UCSD-AML1 (cell line): ENCODE results near the gene NRF1.
A peak's percentile ranks its signal among the peaks of the same experiment; 100 is the strongest.
"Not testable (repeated sequence)": the region's sequence is repeated elsewhere in the genome, so short reads cannot be mapped to it uniquely, and the experiment has no call there.

Source experiments
- DNase-seq: peaks from one replicate; lab custom pipeline; 2025; ENCODE audit not compliant: unreplicated experiment; lab: John Stamatoyannopoulos, UW

Gene NRF1

DNA sequence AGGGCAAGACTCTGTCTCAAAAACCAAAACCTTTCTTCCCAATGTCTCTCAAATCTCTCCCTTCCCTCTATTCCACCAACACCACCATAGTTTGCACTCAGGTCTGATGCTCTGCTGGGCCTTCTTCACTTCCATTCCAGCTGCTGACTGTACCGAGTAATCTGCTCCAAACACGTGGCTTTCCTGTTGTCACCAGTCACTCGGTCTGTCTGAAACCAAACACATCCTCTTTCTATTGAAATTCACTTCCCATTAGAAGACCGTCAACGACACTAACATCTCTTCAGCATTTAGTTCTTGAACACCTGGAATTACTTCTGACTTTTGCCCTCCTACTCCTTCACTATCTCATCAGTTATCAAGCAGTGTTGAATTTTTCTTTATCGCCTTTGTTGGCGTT is 4.7 kb upstream of the NRF1 start:
- DNase-seq: no peak

DNA sequence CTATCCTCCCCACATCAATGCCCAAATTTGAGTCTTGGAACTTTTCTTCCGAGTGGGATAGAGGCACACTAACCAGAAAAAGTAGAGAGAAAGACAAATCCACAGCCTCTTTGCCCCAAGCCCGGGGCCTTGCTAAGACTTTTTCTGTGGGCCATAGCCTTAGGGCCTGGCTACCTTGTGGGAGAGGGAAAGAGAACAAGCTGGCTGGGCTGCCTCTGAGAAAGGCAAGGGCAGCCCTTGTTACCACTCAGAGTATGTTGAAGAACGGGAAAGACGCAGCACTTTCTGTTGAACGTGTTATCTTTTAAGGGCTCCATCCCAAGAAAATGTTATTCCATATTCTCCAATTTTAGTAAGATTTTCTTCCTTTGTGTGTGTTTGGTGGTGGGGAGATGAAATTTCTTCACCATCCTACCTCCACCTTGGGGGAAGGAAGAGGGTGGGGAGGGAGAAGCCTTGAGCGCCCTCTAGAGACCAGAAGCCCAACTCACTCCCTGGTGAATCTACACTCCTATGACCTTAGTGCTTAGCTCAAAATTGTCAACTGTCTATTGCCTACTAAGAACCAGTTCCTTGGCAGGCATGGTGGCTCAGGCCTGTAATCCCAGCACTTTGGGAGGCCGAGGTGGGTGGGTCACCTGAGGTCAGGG is 3.9 kb upstream of the NRF1 start:
- DNase-seq: peak; percentile 27

DNA sequence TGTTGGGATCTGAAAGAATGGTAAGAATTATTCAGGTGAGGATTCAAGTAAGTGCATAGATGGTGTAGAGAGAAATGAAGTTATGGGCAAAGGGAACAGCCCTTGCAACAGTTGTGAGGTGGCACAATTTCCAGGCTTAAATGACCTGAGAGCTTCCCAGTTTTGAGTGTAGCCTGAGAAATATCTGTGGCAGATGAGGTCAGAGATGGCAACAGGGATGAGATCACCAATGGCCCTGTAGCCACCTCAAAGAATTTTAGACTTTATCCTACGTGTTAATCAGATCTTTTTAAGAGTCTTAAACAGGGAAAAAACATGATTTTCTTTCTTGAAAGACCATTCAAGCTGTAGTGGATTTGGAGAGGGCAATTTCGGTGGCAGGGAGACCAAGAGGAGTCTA is 1.9 kb upstream of the NRF1 start:
- DNase-seq: no peak

DNA sequence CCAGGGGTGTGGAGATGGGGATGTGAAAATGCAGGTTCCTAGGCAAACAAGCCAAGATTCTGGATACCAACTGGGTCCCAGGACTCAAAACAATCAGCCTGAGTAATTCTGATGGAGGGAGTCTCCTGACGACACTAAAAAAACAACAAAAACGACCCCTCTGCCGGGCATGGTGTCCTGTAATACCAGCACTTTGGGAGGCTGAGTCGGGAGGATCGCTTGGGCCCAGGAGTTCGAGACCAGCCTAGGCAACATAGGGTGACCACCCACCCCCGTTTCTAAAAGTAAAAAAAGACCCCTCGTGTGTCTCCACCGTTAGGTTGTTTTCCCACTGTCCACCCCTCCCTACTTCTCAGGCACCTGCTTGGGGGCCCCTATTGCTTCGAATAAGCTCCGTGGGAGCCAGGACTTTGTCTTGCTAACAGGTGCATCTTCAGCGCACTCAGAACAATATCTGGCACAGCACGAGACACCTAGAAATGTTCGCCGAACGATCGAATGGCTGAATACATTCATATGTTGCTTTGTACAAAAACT is 743 bp upstream of the NRF1 start:
- DNase-seq: no peak

DNA sequence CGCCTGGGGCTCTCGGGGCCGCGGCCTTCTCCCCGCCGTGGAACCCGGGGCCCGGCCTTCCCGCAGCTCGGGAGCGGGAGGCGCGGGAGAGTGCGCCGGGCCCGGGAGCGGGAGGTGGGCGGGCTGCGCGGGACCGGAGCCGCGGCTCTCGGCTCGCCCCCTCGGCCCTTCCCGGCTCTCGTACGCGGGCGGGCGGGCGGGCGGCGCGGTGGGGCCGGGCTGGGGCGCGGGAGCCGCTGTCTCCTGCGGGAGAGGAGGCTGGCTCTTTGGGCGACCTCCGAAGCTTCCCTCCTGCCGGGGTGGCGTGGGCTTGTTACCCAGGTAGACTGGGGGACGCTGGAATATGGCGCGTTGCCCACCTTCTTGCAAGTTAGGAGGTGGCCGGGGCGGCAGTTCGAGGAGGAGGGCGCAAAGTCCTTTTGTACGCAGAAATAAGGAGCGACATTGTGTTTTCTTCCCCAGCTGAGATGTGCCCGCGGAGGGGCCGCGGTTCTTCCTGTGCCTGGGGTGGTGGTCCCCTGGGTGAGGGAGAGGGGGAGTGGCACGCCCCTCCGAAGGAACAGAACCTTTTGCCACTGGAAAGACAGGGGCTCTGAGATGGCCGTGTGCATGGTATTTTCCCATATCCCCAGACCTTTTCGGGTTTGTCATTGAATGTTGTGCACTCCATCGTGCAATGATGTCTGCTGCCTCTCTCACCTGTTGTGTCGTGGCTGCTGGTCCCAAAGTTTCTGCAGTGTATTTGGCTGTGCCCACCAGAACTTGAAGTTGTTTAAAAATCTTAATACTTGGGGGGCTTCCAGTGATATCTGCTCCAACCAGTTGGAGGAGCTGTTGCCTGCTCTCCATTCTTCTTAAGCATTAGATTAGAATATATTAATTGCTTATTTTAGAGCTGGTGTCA is 844 bp downstream of the NRF1 start:
- DNase-seq: peak; percentile 25

DNA sequence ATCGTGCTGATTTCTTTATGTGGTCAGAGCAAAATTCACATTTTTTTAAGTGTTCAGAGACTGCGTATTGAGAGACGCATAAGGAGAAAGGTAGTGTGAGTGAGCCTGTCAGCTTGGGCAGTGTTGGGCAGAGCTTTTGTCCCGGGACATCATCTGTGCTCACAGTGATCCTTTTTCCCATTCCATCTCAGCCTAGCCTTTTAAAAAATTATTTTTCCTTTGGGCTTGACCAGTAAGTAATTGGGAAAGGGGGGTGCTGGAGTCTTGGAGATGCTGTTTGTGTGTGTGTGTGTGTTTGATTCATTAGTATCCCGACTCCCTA is 1.5 kb downstream of the NRF1 start:
- DNase-seq: no peak

DNA sequence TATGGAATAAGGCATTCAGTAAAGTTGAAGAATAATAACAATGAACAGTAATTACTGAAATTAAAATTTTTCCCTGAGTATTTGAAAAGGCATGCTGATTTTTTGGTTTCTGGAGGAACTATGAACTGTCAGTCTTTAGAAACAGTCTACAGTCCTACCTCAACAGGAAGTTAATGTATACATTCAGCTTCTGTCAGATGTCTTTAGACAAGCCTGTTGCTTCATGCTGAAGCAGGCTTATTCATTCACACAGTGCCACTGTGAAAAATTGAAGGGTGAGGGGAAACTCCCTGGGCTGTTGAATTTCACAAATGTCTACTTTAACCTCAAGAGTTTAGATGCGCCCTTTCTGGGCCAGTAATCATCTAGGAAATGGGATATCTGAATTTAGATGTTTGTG is 3.5 kb downstream of the NRF1 start:
- no peak for DNase-seq

DNA sequence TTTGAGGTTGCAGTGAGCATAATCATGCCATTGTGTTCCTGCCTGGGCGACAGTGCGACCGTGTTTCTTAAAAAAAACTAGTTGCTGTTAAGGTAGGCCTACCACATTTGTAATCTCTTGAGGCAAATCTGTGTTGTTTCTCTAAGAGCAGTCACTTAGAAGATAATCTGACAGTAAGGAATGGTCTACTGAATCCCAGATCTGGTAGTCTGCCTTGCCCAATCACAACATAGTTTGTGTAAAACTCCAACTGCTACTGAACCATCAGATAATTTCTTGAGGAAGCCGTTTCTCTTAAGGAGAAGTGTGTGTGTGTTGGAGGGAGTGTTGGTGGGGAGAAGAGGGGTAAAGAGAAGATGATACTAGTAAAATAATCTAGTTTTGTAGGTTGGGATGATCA is 5.0 kb downstream of the NRF1 start:
- DNase-seq: no peak

DNA sequence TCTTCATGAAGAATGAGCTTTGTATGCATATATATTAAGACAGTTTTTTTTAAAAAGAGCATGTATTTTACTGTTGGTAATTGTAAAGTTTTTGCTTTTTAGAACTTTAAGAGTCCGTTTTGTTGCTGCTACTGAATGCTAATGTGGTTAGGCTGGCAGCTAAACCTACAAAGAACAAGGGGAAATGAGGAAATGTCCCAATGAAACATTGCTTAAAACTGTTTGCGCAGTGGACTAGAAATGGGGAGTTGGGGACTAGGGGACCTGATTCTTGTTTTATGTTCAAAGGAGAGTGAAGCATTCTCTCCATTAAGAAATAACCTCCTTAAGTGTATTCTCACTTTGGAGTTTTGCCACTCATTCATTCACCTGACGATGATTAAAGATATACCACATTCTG is 5.7 kb downstream of the NRF1 start:
- DNase-seq: no peak

DNA sequence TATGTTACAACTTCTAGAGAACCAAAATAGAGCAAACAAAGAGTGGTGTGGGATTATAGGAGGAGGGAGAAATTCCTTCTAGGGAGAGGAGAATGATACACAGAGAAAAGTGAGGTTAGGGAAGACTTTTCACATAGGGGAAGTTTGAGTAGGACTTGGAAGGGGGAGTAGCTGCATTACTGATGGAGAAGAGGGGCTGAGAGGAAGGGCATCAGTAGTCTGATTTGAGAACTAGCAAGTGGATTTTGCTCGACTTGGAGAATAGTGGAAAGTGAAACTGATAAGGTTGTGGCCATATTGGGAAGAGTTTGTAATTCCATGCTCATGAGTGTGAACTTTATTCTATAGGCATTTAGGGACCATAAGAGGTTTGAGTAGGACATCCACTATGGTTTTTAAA is 6.1 kb downstream of the NRF1 start:
- no peak for DNase-seq

DNA sequence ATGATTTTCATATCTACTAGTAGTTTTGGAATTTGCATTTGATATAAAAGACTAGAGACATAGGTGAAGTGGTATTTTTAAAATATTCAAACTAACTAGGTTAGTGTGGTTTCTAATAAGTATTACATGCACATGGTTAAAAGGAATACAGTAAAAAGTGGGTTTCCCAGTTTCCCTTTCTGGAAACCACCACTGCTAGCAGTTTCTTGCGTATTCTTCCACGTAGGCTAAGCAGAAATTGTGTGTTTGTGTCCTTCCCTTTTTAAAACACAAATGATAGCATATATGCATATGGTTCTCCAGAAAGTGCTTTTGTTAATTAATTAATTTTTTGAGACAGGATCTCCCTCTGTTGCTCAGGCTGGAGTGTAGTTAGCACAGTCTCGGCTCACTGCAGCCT is 15.4 kb downstream of the NRF1 start:
- DNase-seq: no peak

DNA sequence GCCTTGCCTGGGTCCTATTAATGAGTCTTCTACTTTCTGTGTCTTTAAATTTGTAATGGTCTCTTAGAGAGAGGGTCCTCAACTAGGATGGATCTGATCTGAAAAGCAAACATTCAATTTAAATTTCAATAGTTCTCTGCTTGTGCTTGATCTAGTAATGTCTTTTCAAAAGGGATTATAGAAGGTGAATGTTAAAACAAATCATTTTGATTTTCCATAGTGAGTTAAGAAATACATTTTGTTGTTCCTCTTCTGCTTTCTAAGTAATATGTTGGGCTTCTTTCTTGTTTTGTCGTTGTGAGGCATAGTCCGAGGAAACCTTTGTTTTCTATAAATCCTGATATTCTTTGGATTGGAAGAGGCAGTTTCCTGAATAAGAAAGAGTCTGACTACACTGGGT is 18.8 kb downstream of the NRF1 start:
- no peak for DNase-seq

DNA sequence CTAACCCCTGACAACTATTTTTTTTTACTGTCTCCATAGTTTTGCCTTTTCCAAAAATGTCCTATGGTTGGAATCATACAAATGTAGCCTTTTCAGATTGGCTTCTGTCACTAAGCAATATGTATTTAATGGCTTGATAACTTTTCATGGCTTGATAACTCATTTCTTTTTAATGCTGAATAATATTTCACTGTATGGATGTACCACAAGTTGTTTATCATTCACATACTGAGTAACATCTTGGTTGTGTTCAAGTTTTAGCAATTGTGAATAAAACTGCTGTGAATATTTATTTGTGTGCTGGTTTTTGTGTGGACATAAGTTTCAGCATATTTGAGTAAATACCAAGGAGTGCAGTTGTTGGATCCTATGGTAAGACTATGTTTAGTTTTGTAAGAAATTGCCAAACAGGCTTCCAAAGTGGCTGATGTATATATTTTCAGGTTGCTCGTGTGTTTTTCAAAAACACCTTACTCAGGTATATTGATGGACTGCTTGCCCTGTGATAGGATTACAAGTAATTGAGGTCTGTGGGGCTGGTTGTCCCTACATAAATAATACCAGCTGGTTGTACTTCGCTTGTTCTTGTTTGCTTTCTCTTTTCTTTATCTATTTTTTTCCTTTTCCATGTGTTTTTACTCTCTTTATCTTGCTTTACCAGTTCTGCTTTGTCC is 23.0 kb downstream of the NRF1 start:
- DNase-seq: no peak

DNA sequence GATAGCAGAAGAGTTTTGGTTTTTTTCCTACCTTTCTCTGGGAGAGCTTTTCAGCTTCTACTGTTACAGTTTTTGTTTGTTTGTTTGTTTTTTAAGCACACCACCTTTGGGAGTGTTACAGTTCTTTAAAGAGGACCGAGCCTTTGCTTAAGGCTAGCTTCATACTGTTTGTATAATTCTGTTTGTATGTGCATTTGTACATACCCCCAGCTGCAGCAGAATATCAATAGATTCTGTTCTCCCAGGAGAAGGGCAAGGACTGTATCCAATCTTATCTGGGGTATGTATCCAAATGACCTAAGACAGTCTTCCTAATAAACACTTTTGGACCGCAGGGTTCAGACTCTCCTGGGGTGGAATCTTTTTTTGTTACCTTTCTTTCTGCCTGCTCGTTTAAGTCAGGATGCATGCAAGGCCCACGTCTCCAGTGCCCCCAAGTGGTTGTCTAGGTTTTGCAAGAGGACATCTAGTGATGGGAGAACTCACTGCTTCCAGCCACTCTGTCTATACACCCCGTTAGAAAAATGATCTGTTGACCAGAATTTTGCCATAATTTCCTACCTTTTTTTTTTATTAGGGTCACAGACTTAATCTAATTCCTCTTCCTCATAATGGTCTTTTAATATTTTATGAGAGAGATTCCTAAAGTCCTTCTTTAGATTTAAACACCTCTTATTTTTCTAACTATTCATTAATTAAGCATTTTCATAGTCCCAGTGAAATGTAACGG is 23.9 kb downstream of the NRF1 start:
- DNase-seq: peak; percentile 17

DNA sequence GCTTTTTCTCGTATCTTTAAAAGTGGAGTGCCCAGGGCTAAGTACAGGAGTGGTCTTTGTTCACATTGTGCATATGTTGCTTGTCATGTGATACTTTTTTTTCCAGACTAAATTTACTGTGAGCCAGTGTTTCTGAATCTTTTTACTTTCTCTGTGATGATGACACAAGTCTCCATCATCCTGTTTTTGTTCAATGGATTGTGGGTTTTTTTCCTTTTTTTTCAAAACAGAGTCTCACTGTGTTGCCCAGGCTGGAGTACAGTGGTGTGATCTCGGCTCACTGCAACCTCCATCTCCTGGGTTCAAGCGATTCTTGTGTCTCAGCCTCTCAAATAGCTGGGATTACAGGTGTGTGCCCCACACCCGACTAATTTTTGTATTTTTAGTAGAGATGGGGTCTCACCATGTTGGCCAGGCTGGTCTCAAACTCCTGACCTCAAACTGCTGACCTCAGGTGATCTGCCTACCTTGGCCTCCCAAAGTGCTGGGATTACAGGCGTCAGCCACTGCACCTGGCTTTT is 24.6 kb downstream of the NRF1 start:
- not testable (repeated sequence) for DNase-seq

DNA sequence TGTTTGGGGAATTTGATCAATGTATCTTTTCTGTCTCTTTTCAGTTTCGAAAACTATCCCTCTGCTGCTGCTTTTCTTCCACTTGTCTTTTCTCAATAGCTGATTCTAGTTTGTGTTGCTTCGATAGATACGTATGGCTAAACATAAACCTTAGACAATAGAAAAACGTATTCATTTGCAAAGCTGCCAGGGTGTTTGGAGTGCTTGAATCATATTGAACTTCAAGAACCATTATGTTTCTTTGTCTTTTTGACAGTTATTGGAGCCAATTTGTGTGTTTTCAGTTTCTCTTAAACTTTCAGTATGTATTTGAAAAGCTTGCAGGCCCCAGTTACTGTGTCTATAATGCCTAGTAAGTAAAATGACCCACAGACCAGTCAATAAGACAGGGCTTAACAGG is 25.1 kb downstream of the NRF1 start:
- DNase-seq: no peak

DNA sequence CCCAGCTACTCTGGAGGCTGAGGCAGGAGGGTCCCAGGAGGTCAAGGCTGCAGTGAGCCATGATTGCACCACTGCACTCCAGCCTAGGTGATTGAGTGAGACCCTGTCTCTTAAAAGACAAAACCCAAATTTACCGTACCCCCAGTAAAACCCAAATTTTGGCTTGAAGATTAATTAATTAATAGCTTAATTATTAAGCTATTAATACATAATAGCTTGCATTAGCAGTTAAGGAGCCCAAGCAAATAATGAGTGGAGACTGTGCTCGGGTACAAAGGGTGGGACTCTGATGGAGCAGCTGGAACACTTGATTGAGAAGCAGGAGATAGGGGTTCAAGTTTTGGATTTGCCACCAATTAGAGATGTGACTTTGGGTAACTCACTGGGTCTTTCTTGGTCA is 28.9 kb downstream of the NRF1 start:
- no peak for DNase-seq

DNA sequence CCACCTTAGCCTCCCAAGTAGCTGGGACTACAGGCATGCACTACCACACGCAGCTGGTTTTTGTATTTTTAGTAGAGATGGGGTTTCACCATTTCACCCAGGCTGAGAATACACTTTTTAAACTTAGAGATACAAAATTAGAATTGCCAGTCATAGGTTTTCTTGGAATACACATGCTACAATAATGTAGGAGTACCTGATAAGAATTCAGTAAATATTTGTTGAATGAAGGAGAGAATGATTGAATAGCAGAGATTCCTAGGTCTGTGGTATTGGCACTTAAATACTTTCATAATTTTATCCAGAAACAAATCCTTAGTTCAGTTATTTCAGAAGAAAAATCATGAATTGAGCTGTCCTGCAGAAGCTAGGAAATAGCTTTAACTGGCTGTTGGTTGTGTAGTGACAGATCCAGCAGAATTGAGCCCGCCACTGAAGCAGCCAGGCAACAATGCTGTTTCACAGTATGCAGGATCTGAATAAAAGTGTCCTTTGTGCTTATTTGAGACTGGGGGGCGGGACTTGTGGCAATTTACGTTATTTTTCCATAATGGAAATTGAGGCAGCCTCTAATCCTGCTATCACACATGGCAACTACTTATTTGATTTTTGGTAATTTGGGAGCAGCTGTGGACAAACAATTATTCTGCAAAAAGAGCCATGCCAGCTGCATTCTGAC is 31.5 kb downstream of the NRF1 start:
- DNase-seq: no peak

DNA sequence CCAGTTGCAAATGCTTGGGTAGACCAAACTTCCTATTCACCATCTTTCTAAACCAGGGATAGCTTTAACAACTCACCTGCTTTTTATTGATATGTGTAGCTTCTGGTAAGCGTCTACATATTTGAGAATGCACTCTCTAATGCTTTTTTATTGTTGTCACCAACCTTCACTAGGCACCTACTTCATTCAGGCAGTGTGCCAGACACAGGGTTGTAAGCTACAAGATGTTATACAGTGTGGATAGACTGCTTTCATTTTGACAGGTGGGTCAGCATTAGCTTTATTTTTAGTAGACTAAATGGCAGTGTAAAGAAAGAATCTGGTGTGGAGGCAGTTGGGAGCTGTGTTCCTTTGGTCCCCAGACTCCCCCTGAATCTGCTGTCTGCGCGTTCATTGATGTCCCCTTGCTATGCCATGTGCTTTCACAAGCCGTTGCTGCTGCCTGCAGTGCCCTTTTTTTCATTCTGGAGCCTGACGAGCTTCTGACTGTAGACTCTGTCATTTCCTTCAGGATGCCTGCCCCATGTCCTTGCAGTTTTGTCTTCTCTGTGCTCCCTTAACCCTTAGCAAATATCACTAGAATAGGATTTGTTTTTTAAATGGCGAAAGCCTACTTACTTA is 32.1 kb downstream of the NRF1 start:
- peak; percentile 7 for DNase-seq

DNA sequence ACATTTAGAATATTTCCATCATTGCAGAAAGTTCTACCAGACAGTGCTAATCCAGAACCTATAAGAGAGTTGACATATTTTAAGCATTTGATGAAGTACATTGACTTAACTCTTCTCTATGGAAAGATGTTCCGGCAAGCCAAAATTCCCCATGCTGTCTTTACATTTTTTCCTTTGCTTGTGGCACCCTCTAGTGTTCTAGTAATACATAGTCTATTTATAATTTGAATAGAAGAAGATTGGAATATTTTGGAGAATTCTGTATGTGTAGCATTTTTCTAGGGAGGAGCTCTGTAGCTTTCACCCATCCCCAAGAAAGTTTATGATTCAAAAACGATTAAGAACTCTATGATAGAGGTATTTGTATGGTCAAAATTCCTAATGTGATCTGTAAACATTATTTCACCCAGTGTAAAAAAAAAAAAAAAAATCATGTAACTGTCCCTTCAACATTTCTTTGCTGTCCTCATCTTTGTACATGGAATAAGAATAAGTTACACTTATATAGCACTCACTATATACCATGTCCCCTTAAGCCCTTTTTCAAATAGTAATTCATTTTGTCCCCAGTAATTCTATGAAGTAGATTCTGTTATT is 33.2 kb downstream of the NRF1 start:
- no peak for DNase-seq
